ENCODE results near the gene FOLR1.
A peak's percentile ranks its signal among the peaks of the same experiment; 100 is the strongest.
"Not testable (repeated sequence)": the region's sequence is repeated elsewhere in the genome, so short reads cannot be mapped to it uniquely, and the experiment has no call there.

FOLR1 gene

DNA sequence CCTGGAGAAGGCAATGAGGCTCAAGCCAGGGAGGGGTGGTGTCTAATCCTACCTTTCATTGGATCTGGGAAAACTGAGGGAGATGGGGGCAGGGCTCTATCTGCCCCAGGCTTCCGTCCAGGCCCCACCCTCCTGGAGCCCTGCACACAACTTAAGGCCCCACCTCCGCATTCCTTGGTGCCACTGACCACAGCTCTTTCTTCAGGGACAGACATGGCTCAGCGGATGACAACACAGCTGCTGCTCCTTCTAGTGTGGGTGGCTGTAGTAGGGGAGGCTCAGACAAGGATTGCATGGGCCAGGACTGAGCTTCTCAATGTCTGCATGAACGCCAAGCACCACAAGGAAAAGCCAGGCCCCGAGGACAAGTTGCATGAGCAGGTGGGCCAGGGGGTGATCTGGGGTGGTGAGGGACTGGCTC, at the start of gene FOLR1:
Gene FOLR1 (plus strand): TSS at position 180 of the 421 bp plus-strand sequence. CDS start 34 bp downstream, at position 214.
- DNase-seq, result no peak

DNA sequence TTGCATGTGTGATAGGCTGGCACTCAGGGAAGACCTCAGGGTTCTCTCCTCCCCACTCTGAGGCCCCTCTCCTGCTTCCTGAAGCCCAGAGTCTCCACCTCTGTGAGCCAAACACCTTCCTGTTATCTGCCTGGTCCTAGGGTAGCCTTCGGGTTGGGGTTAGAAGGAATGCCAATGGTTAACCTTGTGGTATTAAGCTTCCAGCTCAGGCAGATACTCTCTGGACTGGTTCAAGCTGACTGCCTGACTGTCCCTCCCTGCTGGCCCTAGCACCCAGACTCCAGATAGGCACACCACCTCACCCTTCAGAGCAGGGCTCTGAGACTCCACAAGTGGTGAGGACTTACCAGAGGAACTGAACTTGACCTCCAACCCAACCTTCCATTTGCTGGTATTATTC, 49.4 kb upstream of the FOLR1 start:
- not testable (repeated sequence) for DNase-seq

DNA sequence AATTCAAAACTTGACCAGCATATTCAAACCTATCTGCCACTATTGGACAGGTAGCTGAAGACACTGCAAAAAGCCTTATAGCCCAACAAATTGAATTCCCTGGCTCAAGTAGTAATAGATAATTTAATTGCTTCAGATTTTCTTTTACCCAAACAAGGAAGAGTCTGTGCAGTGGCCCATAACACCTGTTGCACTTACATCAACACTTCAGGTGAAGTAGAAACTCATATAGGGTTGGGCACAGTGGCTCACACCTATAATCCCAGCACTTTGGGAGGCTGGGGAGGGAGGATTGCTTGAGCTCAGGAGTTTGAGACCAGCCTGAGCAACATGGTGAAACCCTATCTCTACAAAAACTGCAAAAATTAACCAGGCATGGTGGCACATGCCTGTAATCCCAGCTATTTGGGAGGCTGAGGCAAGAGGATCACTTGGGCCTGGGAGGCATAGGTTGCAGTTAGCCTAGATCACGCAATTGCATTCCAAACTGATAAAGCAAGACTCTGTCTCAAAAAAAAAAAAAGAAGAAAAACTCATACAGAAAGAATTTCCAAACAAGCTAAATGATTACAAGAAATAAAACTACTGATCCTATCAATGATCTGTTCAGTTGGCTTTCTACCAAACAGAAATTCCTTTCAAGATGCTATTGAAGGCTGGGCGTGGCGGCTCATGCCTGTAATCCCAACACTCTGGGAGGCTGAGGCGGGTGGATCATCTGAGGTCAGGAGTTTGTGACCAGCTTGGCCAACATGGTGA, 47.0 kb upstream of the FOLR1 start:
- DNase-seq, result no peak

DNA sequence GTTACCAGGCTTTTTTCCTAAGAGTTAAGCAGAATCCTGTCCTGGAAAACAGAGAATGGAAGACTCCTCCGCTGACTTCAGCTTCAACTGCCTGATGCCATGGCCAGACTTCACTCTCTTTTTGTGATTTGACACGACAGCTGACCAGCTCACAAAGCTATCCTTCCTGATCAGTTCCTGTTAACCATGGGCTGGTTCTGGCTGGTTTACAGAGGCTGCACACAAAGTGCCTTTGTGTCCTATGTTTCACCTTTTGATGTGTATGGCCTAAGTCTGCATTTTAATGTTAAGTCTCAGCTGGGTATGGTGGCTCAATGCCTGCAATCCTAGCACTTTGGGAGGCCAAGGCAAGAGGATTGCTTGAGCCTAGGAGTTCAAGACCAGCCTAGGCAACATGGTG, 45.3 kb upstream of the FOLR1 start:
- no peak for DNase-seq

DNA sequence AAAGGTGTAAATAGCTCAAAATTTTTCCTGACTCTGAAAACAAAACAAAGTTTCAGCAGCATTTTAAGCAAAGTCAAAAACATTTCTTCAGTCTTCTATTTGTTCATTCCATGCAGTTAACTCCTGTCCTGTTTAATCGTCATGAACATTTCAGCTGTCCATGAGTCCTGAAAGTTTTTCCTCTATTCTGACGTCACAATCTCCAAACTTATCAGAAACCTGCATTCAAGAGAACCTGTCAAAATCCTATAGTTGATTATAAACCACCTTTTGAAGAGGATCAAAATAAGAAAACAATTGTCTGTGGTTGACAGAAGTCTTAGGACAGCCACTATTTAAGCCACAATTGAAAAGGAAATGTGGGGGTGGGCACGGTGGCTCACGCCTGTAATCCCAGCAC, 41.1 kb upstream of the FOLR1 start:
- no peak for DNase-seq

DNA sequence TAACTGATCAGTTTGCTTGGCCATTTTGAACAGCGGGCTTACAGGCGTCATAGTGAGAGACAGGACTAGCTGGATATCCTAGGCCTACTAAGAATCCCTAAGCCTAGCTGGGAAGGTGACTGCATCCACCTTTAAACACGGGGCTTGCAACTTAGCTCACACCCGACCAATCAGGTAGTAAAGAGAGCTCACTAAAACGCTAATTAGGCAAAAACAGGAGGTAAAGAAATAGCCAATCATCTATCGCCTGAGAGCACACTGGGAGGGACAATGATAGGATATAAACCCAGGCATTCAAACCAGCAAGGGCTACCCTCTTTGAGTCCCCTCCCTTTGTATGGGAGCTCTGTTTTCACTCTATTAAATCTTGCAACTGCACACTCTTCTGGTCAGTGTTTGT, 38.1 kb upstream of the FOLR1 start:
- not testable (repeated sequence) for DNase-seq

DNA sequence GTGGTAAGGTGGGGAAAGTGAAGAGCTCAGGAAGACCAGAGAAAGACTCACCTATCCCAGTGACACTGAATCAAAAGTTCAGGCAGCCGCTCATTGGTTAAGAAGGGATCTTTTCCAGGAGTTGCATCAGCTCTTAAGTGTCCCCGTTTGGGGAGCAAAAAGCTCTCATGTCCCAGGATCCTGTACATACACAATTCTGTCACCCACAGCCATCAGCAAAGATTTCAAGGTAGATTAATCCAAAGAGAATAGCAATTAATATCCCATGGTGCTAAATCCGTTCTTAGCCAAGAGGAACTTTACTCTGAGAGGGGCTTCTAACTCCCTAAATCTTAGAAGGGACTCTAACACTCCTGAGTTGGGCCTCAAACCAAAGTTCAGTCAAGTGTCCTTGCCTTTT, 37.1 kb upstream of the FOLR1 start:
- no peak for DNase-seq

DNA sequence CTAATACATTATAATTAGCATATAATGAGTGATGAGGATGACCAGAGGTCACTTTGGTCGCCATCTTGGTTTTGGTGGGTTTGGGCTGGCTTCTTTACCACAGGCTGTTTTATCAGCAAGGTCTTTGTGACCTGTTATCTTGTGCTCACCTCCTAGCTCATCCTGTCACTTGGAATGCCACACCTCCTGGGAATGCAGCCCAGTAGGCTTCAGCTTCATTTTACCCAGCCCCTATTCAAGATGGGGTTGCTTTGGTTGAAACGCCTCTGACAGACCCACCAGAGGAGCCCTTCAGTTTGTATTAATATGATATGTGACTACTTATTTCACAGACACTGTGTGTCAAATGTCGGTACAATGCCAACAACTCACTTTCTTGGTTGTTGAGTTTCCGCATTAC, 36.2 kb upstream of the FOLR1 start:
- no peak for DNase-seq

DNA sequence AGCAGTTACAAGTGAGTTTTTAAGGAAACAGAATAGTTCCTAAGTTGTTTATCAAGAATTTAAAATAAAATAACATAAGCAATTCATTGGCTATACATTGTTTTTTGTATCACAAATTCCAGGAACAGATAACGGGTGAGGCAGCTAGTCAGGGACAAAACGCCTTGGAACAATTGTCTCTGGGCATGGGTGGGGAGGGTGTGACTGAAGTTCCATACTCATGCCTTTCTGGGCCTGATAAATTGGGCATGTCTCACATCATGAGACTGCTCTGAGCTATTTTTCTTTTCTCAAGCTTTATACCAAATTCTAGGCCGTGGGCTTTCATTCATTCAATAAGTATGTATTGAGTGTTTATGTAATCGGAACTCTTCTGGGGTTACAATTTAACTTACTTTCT, 34.8 kb upstream of the FOLR1 start:
- DNase-seq, result no peak

DNA sequence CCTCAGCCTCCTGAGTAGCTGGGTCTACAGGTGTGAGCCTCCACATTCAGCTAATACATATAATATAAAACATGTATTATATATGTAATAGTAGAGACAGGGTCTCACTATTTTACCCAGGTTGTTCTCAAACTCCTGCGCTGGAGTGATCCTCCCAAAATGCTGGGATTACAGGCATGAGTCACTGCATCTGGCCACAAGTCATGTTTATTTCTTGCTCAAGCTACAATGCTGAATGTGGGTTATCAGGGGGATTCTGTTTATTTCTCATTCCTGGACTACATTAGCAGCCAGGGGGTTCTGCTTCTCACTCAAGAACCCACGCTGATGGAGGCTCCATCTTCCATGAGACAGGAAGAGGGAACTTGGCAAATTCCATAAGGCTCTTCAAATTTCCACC, 31.6 kb upstream of the FOLR1 start:
- no peak for DNase-seq

DNA sequence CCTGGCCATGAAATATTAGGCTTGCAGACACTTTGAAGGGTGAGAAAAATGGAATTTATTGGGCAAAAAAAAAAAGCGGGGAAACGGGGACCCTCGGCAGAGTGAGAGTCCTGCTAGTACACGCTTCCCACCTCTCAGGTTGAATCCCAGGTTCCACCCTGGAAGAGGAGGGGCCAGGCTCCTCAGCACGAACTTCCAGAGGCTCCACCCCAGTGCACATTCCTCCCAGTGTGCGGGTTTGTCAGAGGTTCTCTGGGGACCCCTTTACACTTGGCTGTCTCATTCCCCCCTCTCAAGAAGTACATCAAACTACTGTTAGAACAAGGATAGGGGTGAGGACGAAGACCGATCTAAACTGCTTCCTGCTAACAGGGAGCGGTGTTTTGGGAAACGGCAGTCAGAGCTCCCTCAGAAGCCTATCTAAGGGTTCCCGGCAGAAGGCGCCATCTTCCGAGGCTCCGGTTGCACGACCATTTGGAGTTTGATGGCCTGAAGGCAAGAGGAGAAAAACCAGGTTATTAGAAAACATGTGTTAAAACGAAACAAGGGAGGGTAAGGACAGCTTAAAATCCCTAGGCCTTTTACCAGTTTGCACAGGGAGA, 28.9 kb upstream of the FOLR1 start:
- DNase-seq, result no peak

DNA sequence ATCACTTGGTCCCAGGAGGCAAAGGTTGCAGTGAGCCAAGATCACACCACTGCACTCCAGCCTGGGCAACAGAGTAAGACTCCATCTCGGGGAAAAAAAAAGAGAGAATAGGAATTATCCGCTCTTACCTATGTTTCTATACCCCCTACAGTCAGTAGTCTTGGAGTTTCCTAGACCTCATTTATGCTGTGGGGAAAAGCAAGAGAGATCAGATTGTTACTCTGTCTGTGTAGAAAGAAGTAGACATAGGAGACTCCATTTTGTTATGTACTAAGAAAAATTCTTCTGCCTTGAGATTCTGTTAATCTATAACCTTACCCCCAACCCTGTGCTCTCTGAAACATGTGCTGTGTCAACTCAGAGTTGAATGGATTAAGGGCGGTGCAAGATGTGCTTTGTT, 27.8 kb upstream of the FOLR1 start:
- not testable (repeated sequence) for DNase-seq

DNA sequence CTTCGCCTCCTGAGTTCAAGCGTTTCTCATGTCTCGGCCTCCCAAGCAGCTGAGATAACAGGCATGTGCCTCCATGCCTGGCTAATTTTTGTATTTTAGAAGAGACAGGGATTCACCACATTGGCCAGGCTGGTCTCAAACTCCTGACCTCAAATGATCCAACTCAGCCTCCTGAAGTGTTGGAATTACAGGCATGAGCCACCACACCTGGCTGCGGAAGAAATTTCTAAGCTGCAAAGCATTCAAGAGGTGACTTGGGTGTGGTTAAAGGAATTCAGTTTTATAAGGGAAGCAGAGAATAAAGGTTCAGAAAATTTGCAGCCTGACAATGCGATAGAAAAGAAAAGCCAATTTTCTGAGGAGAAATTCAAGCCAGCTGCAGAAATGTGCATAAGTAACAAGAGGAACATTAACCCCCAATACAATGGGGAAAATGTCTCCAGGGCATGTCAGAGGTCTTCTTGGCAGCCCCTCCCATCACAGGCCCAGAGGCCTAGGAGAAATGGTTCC, 22.8 kb upstream of the FOLR1 start:
- DNase-seq, result not testable (repeated sequence)

DNA sequence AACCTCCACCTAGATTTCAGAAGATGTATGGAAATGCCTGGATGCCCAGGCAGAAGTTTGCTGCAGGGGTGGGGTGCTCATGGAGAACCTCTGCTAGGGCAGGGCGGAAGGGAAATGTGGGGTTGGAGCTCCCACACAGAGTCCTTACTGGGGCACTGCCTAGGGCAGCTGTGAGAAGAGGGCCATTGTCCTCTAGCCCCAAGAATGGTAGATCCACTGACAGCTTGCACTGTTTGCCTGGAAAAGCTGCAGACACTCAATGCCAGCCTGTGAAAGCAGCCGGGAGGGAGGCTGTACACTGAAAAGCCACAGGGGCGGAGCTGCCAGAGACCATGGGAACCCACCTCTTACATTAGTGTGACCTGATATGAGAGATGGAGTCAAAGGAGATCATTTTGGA, 22.2 kb upstream of the FOLR1 start:
- DNase-seq, result not testable (repeated sequence)

DNA sequence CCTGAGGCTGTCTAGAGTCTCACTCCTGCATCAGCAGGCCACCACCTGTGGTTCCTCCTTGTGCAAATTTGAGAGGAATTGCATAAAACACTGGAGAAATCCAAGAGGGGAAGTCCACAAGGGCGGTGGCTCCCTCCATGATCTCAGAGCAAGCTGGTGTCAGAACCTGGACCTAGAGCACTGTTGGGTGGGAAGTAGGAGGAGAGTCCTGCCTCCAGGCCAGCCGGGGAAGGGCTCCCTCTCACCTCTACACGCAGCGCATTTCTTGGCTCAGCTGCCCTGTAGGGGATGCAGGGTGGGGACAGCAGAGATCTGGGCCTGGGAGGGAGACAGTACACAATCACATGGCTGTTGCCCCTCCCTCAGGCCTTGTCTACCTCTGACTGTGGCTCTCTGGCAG, 19.9 kb upstream of the FOLR1 start:
- not testable (repeated sequence) for DNase-seq

DNA sequence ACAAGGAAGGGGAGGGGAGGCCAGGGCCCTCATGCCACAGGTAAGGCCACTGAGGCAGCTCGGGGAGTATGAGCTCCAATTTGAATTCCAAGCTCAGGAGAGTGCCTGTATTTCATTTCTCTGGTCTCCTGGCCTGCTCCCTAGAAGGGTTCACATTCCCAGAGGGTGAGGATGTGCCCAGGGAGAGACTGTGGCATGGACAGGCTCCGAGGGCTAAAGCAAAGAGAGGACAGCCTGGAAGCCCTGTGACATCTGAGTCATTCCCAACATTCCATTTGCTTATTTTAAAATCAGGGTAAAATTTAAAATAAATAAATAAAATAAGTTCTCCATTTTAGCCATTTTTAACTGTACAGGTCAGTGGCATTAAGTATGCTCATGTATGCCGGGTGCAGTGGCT, 18.6 kb upstream of the FOLR1 start:
- DNase-seq, result no peak

DNA sequence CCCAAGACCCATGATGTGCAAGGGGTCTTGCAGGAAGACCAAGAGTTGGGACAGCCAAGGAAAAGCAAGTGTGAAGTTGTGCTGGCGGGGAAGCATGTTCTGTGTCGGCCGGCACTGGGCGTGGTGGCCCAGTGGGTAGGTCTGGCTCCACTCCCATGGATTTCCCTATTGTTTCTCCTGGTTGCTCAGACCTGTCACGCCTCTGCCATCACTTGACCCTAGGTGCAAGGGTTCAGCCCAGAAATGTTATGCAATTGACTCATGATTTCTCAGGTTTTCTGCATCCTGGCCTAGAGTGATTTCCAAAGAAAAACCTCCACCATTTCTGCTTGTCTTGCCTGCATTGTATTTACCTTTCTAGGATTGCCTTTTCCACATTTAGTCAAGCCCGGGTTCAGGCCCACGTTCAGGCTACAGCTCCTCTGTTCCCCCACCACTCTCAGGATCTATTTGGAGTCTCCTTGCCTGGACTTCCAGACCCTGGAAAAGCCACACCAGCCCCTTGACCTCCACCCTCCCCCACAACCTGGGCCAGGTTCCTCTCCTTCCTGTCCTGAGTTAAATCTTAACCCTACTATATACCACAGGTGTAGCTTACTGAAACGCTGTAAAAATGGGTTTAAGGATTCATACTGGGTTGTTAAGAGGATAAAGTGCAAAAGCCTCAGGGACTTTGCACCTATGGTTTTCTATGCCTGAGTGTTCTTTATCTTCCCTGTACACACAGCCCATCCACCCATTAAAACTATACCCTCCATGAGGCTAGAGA, 17.5 kb upstream of the FOLR1 start:
- DNase-seq, result no peak

DNA sequence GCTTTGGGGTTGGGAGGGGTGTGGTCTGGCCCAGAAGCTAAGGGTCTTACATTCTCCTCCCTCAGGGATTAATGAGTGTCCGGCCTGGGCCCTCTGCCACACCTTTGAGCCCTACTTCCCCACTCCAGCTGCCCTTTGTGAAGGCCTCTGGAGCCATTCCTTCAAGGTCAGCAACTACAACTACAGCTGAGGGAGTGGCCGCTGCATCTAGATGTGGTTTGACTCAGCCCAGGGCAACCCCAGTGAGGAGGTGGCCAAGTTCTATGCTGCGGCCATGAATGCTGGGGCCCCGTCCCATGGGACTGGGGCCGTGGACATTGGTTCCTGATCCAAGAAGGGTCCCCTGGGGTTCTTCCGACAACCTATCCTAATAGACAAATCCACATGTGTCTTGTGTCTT, 14.3 kb upstream of the FOLR1 start:
- DNase-seq, result no peak

DNA sequence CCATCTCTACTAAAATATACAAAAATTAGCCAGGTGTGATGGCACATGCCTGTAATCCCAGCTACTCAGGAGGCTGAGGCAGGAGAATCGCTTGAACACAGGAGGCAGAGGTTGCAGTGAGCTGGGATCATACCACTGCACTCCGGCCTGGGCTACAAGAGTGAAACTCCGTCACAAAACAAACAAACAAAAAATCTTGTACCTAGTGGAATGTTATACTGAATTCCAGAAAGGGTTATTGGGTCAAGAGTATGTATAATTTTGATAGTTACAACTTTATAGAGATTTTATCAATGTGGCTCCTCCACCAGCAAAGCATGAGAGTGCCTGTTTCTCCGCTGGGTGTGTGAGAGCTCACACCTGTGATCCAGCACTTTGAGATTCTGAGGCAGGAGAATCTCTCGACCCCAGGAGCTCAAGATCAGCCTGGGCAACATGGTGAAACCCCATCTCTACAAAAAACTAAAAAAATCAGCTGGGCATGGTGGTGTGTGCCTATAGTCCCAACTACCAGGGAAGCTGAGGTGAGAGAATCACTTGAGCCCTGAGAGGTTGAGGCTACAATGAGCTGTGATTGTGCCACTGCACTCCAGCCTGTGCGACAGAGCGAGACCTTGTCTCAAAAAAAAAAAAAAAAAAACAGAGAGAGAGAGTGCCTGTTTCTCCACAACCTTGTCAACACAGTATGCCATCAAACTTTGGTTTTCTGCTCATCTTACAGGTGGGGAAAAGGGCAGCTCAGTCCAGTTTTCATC, 12.7 kb upstream of the FOLR1 start:
- no peak for DNase-seq

DNA sequence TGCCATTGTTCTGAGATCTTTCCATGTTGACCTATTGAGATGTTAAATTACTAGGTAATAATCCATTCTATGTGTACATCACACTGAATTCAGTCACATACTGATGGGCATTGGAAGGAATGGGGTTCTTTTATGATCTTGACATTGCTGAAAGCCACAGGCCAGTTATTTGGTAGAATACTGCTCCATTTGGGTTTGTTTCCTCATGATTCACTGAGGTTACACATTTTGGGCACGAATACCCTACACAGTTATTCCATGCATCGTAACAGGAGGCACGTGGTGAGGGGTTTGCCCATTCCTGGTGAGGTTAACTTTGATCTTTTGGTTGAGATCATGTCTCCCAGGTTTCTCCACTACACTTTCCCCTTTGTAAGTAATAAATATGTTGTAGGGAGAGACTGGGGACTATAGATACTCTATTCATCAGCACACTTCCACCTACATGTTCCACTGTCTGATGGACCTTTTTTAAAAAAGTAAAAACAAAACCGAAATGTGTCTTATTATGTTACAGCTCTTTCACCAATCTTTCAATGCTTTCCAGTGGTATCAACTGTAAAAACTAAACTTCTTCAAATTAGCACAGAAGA, 12.0 kb upstream of the FOLR1 start:
- no peak for DNase-seq

DNA sequence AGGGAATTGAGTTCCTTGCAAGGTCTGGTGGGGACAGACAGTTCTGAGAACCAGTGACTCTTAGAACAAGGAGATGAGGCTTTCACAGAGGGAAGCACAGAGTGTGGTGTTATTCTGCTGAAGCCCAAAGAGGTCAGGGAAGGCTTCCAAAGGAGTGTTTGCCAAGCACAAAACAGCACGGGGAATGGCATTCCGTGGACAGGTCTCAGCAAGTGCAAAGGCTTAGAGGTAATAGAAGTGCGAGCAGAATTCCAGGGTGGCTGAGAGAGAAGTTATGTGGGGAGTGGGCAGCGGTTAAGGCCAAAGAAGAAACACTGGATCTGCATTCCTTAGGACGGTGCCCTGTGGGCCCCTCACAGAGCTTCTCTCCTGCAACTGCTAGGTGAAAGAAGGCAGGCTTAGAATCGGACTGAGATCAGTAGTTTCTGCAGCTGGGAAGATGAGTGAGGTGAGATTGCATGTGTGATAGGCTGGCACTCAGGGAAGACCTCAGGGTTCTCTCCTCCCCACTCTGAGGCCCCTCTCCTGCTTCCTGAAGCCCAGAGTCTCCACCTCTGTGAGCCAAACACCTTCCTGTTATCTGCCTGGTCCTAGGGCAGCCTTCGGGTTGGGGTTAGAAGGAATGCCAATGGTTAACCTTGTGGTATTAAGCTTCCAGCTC, 10.9 kb upstream of the FOLR1 start:
- DNase-seq, result not testable (repeated sequence)

DNA sequence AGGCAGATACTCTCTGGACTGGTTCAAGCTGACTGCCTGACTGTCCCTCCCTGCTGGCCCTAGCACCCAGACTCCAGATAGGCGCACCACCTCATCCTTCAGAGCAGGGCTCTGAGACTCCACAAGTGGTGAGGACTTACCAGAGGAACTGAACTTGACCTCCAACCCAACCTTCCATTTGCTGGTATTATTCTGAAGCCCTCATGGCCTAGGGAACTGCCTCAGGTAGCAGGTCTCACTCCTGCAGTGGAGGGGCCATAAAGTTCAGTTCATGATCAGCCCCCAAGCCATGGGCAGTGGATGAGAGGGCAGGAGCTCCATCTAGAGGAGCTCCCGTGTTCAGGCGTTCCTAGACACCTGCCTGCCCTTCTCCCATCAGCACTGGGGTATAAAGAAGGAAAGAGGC, 10.4 kb upstream of the FOLR1 start:
- DNase-seq, result peak; percentile 34

Measured in NCI-H69 (cell line).